GM12864 (cell line): ENCODE measurements around the gene PRR3.
A peak's percentile ranks its signal among the peaks of the same experiment; 100 is the strongest.

Experiments used
- DNase-seq: peaks from one replicate; pipeline ENCODE4 v3.0.0-alpha.2; 2011; ENCODE audit warnings: low read depth
- H3K4me3 ChIP-seq: 2 replicates; pipeline ENCODE4 v1.5.1; 2011; ENCODE audit warnings: mild to moderate bottlenecking, low read depth, low read length, control low read depth
- TF ChIP-seq, protein P1 (sequence below): IDR thresholded peaks from 2 replicates; pipeline ENCODE4 v1.5.1; 2011; ENCODE audit warnings: low read depth, mild to moderate bottlenecking, moderate library complexity, low read length, control low read depth, inconsistent platforms; ENCODE audit errors: missing control alignments

PRR3 gene

GRCh38 chr6:30603961-30604360 lies 46.9 kb downstream of the PRR3 start:
- no peak overlapping the region for H3K4me3 ChIP-seq
- TF ChIP-seq, protein P1, sequence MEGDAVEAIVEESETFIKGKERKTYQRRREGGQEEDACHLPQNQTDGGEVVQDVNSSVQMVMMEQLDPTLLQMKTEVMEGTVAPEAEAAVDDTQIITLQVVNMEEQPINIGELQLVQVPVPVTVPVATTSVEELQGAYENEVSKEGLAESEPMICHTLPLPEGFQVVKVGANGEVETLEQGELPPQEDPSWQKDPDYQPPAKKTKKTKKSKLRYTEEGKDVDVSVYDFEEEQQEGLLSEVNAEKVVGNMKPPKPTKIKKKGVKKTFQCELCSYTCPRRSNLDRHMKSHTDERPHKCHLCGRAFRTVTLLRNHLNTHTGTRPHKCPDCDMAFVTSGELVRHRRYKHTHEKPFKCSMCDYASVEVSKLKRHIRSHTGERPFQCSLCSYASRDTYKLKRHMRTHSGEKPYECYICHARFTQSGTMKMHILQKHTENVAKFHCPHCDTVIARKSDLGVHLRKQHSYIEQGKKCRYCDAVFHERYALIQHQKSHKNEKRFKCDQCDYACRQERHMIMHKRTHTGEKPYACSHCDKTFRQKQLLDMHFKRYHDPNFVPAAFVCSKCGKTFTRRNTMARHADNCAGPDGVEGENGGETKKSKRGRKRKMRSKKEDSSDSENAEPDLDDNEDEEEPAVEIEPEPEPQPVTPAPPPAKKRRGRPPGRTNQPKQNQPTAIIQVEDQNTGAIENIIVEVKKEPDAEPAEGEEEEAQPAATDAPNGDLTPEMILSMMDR = no peak
- no peak for DNase-seq

GRCh38 chr6:30610065-30610464 lies 53.0 kb downstream of the PRR3 start:
- DNase-seq = no peak
- no peak overlapping the region for H3K4me3 ChIP-seq

DNA sequence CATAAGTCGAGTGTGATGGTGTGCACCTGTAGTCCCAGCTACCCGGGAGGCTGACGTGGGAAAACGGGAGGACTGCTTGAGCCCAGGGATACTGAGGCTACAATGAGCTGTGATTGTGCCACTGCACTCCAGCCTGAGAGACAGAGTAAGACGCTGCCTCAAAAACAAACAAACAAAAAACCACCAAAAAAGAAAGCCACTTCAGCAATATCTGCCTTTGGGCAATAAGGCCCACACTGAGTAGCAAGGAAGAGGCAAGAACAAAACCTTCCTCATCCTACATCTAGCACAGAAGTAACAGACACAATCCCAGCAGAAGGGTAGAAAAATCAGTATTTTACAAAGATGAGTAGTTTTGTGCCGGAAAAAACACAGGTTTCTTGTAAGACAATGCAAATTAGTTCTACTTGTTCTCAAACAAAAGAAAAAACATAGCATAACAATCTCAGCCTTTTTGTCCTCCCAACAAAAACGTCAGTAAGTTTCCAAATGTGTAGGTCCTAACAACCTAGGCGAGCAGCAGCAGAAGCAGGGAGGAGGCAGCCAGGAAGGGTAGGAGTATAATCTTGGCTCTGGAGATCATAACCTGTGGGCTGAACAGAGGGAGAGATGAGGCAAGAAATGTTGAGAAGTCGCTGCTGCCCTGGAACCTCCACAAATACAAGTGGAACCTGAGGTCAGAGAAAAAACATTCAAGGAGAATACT lies 54.2 kb downstream of the PRR3 start:
- TF ChIP-seq, protein P1 = no peak

More at GRCh38 chr6:30610065-30610464, 53.0 kb downstream of the PRR3 start:
- TF ChIP-seq, protein P1 = no peak

GRCh38 chr6:30611856-30612194 lies 54.7 kb downstream of the PRR3 start:
- TF ChIP-seq, protein P1 = no peak
- DNase-seq = no peak
- no peak overlapping the region for H3K4me3 ChIP-seq

More for the DNA sequence above, 54.2 kb downstream of the PRR3 start:
- DNase-seq = no peak
- no peak overlapping the region for H3K4me3 ChIP-seq

- TF ChIP-seq, protein P1 = peak; percentile 2
- no peak for DNase-seq
- no peak overlapping the region for H3K4me3 ChIP-seq
These were observed 55.1 kb downstream of the PRR3 start for GRCh38 chr6:30612213-30612612.

- TF ChIP-seq, protein P1 = no peak
- no peak for DNase-seq
- H3K4me3 ChIP-seq = no peak overlapping the region
These were observed 55.7 kb downstream of the PRR3 start for GRCh38 chr6:30612687-30613248.
